Measurements from ENCODE around the gene NTRK3.

Gene NTRK3

GRCh38 chr15:88179562-88179961 is 77.0 kb downstream of the NTRK3 start:
- no peak for DNase-seq (ENCODE audit: low read depth in 3 of 3)

GRCh38 chr15:88178631-88179030 is 77.9 kb downstream of the NTRK3 start:
- no peak for DNase-seq (ENCODE audit: low read depth in 3 of 3)

- no peak for DNase-seq (ENCODE audit: low read depth in 3 of 3)
These were observed 79.1 kb downstream of the NTRK3 start for GRCh38 chr15:88177451-88177850.

GRCh38 chr15:88174571-88174970 is 82.0 kb downstream of the NTRK3 start:
- no peak for DNase-seq (ENCODE audit: low read depth in 3 of 3)

- DNase-seq (ENCODE audit: low read depth in 3 of 3): no peak
These were observed 90.2 kb downstream of the NTRK3 start for GRCh38 chr15:88166082-88166993.

- no peak for DNase-seq (ENCODE audit: low read depth in 3 of 3)
These were observed 94.9 kb downstream of the NTRK3 start for GRCh38 chr15:88161636-88162035.

- DNase-seq (ENCODE audit: low read depth in 3 of 3): no peak
These were observed 101.2 kb downstream of the NTRK3 start for GRCh38 chr15:88155310-88155709.

GRCh38 chr15:88152672-88153071 is 103.9 kb downstream of the NTRK3 start:
- DNase-seq (ENCODE audit: low read depth in 3 of 3): no peak

GRCh38 chr15:88147760-88148159 is 108.8 kb downstream of the NTRK3 start:
- no peak for DNase-seq (ENCODE audit: low read depth in 3 of 3)

- DNase-seq (ENCODE audit: low read depth in 3 of 3): no peak
These were observed 111.5 kb downstream of the NTRK3 start for GRCh38 chr15:88144921-88145653.

GRCh38 chr15:88142121-88142520 is 114.4 kb downstream of the NTRK3 start:
- DNase-seq (ENCODE audit: low read depth in 3 of 3): no peak

GRCh38 chr15:88141269-88141889 is 115.2 kb downstream of the NTRK3 start:
- no peak for DNase-seq (ENCODE audit: low read depth in 3 of 3)

- DNase-seq (ENCODE audit: low read depth in 3 of 3): no peak
These were observed 116.1 kb downstream of the NTRK3 start for GRCh38 chr15:88140398-88140797.

- no peak for DNase-seq (ENCODE audit: low read depth in 3 of 3)
These were observed 116.6 kb downstream of the NTRK3 start for GRCh38 chr15:88139936-88140335.

GRCh38 chr15:88133795-88134194 is 122.7 kb downstream of the NTRK3 start:
- no peak for DNase-seq (ENCODE audit: low read depth in 3 of 3)

- DNase-seq (ENCODE audit: low read depth in 3 of 3): no peak
These were observed 124.0 kb downstream of the NTRK3 start for GRCh38 chr15:88132499-88132898.

- DNase-seq (ENCODE audit: low read depth in 3 of 3): no peak
These were observed 124.6 kb downstream of the NTRK3 start for GRCh38 chr15:88131937-88132336.

GRCh38 chr15:88127432-88127790 is 129.1 kb downstream of the NTRK3 start:
- DNase-seq (ENCODE audit: low read depth in 3 of 3): no peak

GRCh38 chr15:88126695-88127431 is 129.7 kb downstream of the NTRK3 start:
- no peak for DNase-seq (ENCODE audit: low read depth in 3 of 3)

- DNase-seq (ENCODE audit: low read depth in 3 of 3): no peak
These were observed 131.0 kb downstream of the NTRK3 start for GRCh38 chr15:88125576-88125975.

- DNase-seq (ENCODE audit: low read depth in 3 of 3): no peak
These were observed 132.3 kb downstream of the NTRK3 start for GRCh38 chr15:88124199-88124598.

- DNase-seq (ENCODE audit: low read depth in 3 of 3): no peak
These were observed 134.5 kb downstream of the NTRK3 start for GRCh38 chr15:88121968-88122530.

Data from stimulated activated CD4-positive, alpha-beta T cell treated with anti-CD3 and anti-CD28 coated beads, TNF-alpha, amount 100 ng/mL, for 48 hours (primary cell).